Fibroblast of skin of scalp (primary cell): ENCODE measurements around the gene CRIM1.

ENCODE experiments used
- DNase-seq: peaks from one replicate; pipeline ENCODE4 v3.0.0-alpha.2; 2013

CRIM1 gene

DNA sequence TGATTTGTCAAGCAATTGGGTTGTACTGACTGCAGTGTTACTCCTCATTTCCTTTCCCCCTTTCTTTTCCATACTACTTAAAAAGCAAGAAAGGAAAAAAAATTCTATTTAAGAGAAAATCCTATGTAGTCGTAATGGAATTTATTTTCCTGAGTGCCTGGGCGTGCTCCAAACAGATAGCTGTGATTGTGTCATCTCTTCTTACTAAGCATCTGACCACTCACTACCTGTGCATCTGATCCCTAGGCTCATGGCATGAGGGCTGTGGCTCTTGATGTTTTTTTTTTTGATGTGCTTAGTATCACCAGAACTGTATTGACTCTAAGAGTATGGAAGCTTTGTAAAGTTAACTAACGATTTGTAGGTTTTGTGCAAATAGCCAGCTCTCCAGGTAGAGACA, 19.0 kb downstream of the CRIM1 start:
- no peak for DNase-seq

GRCh38 chr2:36376319-36376765, 20.8 kb downstream of the CRIM1 start:
- peak; percentile 68 for DNase-seq

DNA sequence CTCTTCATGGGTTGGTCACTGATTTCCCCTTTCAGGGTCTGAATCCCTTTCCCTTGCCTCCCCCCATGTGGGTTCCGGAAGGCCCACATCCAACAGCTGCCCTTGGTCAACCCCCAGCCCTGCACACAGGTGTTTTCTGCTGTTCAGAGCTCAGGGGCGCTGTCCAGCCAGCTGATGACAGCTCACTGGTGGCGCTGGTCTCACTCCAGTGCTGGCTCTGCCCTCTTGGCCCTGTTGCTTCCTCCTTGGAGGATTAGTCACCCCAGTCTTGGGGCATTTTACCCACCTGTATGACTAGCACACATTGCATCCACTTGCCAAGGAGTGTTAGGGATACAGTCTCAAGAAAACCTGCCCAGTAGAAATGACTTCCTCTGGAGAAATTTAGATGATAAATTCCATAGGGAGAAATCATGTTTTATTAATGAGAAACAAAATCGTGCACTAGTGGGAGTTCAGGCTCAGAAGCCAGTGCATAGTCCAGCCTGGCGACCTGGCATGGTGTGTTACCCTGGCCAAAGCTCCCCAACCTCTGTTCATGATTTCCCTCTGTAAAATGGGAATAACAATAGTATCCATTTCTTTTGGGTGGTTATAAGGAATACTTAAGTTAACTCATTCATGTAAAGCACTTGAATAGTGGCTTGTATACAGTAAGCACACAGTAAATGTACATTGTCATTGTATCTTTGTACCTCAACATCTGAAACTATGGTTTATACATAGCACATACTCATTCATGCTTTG, 21.6 kb downstream of the CRIM1 start:
- no peak for DNase-seq

DNA sequence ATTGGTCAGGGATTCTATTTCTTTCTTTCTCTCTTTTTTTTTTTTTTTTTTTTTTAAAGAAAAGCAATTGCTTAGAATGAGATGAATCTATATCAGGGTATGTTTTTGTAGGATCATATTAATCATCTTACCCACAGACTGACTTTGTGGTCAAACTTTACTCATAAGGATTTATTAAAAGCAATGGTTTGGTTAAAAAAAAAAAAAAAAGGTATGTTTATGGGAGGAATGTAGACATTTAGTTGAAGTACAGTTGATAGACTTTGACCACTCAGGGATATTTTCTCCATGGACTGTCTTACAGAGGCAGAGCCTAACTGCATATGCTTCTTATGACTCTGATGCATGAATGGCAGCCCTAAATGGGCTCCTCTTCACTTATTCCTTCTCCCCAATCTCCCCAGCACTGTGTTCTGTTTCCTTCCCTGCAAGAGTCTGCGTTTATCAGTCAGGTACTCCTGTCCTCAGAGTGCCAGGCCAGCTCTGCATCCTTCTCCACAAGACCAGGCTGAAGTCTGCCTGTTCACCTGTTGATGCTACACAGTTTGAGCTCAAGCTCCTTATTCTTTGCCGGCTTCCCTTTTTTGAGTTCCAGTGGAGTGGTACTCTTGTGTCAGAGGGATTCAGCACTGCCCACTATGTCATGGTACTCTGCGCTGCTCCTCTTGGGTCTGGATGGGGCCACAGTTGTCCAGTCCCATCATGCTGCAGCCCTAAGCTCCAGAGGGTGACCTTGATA, 24.3 kb downstream of the CRIM1 start:
- DNase-seq: peak; percentile 81

DNA sequence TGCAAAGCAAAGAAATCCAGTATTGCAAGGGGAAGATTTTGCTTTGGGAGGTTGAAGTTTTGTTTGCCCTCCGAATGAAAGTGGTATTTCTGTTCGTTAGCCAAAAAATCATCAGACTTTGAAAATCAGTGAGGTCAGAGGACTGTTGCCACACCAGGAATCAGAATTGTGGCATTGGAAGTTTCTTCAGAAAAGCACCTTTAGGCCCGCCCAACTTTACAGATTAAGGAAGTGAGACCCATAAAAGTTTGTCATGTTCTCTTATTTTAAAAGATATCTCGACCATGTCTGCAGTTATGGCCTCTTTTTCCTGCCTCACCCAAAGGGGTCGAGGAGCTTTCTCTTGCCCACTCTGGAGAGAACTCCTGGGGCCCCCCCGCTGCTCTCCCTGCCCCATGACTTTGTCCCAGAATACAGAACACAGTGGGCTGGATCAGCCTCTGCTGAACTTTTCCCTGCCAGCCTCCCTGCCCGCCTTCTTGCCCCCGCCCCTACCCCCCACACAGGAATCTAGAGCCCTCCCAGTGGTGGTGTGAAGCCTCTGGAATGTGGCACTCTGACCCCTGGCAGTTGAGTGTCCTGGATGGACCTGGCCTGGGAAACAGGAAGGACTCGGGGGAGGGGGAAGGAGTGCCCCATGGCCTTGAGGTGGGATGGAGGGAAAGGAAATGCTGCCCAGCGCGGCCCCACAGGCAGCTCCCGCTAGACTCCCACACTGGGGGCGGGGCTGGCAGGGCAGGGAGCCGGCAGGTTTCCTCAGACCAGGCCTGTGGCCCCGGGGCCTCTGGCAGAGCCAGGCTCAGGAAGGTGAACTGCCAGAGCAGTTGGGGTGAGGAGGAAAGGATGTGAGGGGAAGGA, 25.3 kb downstream of the CRIM1 start:
- peak; percentile 56 for DNase-seq

GRCh38 chr2:36381993-36382392, 26.4 kb downstream of the CRIM1 start:
- DNase-seq: no peak

DNA sequence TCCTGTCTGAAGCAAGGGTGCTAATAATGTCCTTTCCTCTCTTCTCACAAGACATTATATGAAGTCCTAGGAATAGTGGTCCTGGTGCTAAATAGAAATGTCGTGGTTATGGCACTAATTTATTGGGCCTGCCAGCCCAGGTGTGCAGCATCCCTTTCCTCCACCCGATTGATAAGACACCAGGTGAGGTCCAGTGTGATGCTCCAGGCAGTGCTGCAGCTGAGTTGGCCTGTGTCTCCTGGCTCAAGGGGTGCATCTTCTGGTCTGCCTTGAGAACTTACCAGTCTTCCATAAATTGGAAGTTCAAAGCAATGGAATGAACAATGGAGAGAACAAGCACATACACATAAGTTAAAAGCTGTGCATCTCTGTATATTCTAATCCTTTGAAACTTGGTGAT, 26.9 kb downstream of the CRIM1 start:
- DNase-seq: no peak

DNA sequence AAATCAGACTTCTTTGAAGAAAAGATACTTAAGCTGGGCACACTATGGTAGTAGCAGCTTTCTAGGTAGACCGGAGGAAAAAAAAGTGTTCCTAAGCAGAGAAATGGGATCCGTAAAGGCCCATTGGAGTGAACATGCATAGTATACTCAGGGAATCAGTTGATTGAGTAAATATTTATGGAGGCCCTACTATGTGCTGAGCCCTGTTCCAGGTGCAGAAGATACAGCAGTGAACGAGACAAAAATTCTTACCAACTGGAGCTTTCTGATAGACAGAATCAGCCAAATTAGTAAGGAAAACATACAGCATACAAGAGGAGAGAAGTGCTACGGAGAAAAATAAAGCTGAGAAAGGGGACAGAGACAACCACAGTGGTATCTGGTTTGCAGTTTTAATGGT, 28.1 kb downstream of the CRIM1 start:
- DNase-seq: no peak

- no peak for DNase-seq
Measured at GRCh38 chr2:36384454-36384853, 28.9 kb downstream of the CRIM1 start.

GRCh38 chr2:36385603-36386002, 30.0 kb downstream of the CRIM1 start:
- no peak for DNase-seq

- no peak for DNase-seq
Measured at GRCh38 chr2:36387258-36387916, 31.8 kb downstream of the CRIM1 start.

- no peak for DNase-seq
Measured at GRCh38 chr2:36388472-36388871, 32.9 kb downstream of the CRIM1 start.

DNA sequence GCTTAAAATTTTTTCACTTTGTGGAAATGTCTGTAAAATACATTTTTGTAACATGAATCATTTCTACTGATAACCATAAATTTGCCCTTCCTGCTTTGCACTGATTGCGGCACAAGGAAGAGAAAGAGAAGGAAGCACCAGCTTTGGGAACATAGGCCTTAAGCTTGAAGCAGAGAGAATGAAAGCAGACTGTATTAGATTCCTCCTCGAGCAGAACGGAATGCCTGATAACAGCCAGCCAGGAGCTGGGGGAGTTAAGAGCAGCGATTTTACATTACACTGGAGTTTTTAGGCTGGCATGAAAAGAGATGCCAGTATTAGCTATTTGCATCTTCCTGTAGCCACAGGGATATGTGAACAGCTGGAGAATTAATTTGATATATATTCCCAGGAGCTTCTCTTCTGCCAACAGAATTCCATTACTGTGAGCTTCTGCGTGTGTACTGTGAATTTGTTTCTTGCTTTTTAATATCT, 33.5 kb downstream of the CRIM1 start:
- DNase-seq: peak; percentile 60

GRCh38 chr2:36389577-36389976, 34.0 kb downstream of the CRIM1 start:
- no peak for DNase-seq

GRCh38 chr2:36392571-36393255, 37.1 kb downstream of the CRIM1 start:
- no peak for DNase-seq

- DNase-seq: no peak
Measured at GRCh38 chr2:36393738-36394256, 38.2 kb downstream of the CRIM1 start.

DNA sequence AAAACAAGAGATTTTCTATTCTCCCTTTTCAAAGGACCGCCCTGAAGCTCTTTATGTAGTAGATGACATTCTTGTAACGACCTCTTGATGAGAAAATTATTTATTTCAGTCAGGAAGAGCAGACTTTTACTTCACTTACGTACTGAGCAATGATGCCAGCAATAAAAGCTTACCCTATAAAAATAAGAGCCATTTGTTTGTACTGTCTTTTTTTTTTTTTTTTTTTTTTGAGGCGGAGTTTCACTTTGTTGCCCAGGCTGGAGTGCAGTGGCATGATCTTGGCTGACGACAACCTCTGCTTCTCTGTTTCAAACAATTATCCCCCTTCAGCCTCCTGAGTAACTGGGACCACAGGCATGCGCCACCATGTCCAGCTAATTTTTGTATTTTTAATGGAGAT, 39.2 kb downstream of the CRIM1 start:
- no peak for DNase-seq

DNA sequence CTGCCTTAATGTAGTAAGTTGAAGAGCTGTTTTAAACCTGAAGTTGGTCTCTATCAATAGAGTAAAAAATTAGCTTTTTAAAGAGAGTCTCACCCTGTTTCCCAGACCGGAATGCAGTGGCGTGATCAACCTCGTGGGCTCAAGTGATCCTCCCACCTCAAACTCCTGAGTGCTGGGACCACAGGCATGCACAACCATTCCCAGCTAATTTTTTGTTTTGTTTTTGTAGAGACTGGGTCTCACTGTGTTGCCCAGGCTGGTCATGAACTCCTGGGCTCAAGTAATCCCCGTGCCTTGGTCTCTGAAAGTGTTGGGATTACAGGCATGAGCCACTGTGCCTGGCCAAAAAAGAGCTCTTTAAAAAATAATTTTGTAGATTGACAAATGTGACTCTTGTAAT, 40.3 kb downstream of the CRIM1 start:
- peak; percentile 56 for DNase-seq

GRCh38 chr2:36396878-36397539, 41.4 kb downstream of the CRIM1 start:
- DNase-seq: no peak

- no peak for DNase-seq
Measured at GRCh38 chr2:36397728-36398413, 42.3 kb downstream of the CRIM1 start.
